ENCODE data around the gene SNRNP40. TPM values are rescaled to one million over a fixed set of nuclear protein-coding genes. Genes with fewer than 3 reads are reported as not detected.
"Not testable (repeated sequence)": the region's sequence is repeated elsewhere in the genome, so short reads cannot be mapped to it uniquely, and the experiment has no call there.

The SNRNP40 gene
- polyA plus RNA-seq, 3 donors: 66.5 to 75.3 (median 74.3) TPM

- DNase-seq (ENCODE audit: extremely low read depth in 1 of 11, low read depth in 9 of 11, low spot score in 4 of 11): no peak
Observed at GRCh38 chr1:31300193-31300592, 3.6 kb upstream of the SNRNP40 start.

- DNase-seq (ENCODE audit: extremely low read depth in 1 of 11, low read depth in 9 of 11, low spot score in 4 of 11): no peak
Observed at GRCh38 chr1:31299365-31299764, 2.8 kb upstream of the SNRNP40 start.

- peak in 9 of 11 donors; percentile 7 to 20 (median 15) for DNase-seq (ENCODE audit: extremely low read depth in 1 of 11, low read depth in 9 of 11, low spot score in 4 of 11)
Observed at GRCh38 chr1:31297277-31298247, 974 bp upstream of the SNRNP40 start.

- no peak for DNase-seq (ENCODE audit: extremely low read depth in 1 of 11, low read depth in 9 of 11, low spot score in 4 of 11)
Observed at GRCh38 chr1:31295874-31296485, 608 bp downstream of the SNRNP40 start.

- DNase-seq (ENCODE audit: extremely low read depth in 1 of 11, low read depth in 9 of 11, low spot score in 4 of 11): no peak
Observed at GRCh38 chr1:31289021-31289420, 7.6 kb downstream of the SNRNP40 start.

GRCh38 chr1:31287791-31288190 is 8.8 kb downstream of the SNRNP40 start:
- not testable (repeated sequence) for DNase-seq (ENCODE audit: extremely low read depth in 1 of 11, low read depth in 9 of 11, low spot score in 4 of 11)

- DNase-seq (ENCODE audit: extremely low read depth in 1 of 11, low read depth in 9 of 11, low spot score in 4 of 11): not testable (repeated sequence)
Observed at GRCh38 chr1:31282426-31282825, 14.2 kb downstream of the SNRNP40 start.

- DNase-seq (ENCODE audit: extremely low read depth in 1 of 11, low read depth in 9 of 11, low spot score in 4 of 11): no peak
Observed at GRCh38 chr1:31273619-31274018, 23.0 kb downstream of the SNRNP40 start.

- DNase-seq (ENCODE audit: extremely low read depth in 1 of 11, low read depth in 9 of 11, low spot score in 4 of 11): no peak
Observed at GRCh38 chr1:31272369-31272768, 24.2 kb downstream of the SNRNP40 start.

GRCh38 chr1:31266547-31266946 is 30.0 kb downstream of the SNRNP40 start:
- no peak for DNase-seq (ENCODE audit: extremely low read depth in 1 of 11, low read depth in 9 of 11, low spot score in 4 of 11)

- DNase-seq (ENCODE audit: extremely low read depth in 1 of 11, low read depth in 9 of 11, low spot score in 4 of 11): no peak
Observed at GRCh38 chr1:31264790-31265386, 31.7 kb downstream of the SNRNP40 start.

GRCh38 chr1:31263408-31263807 is 33.2 kb downstream of the SNRNP40 start:
- no peak for DNase-seq (ENCODE audit: extremely low read depth in 1 of 11, low read depth in 9 of 11, low spot score in 4 of 11)

- not testable (repeated sequence) for DNase-seq (ENCODE audit: extremely low read depth in 1 of 11, low read depth in 9 of 11, low spot score in 4 of 11)
Observed at GRCh38 chr1:31262393-31262792, 34.2 kb downstream of the SNRNP40 start.

- DNase-seq (ENCODE audit: extremely low read depth in 1 of 11, low read depth in 9 of 11, low spot score in 4 of 11): no peak
Observed at GRCh38 chr1:31261916-31262315, 34.7 kb downstream of the SNRNP40 start.

- DNase-seq (ENCODE audit: extremely low read depth in 1 of 11, low read depth in 9 of 11, low spot score in 4 of 11): no peak
Observed at GRCh38 chr1:31259746-31260145, 36.8 kb downstream of the SNRNP40 start.

GRCh38 chr1:31258581-31258980 is 38.0 kb downstream of the SNRNP40 start:
- no peak for DNase-seq (ENCODE audit: extremely low read depth in 1 of 11, low read depth in 9 of 11, low spot score in 4 of 11)

- DNase-seq (ENCODE audit: extremely low read depth in 1 of 11, low read depth in 9 of 11, low spot score in 4 of 11): no peak
Observed at GRCh38 chr1:31257213-31257612, 39.4 kb downstream of the SNRNP40 start.

- DNase-seq (ENCODE audit: extremely low read depth in 1 of 11, low read depth in 9 of 11, low spot score in 4 of 11): no peak
Observed at GRCh38 chr1:31249854-31250253, 46.7 kb downstream of the SNRNP40 start.

- DNase-seq (ENCODE audit: extremely low read depth in 1 of 11, low read depth in 9 of 11, low spot score in 4 of 11): no peak
Observed at GRCh38 chr1:31248276-31248675, 48.3 kb downstream of the SNRNP40 start.

- no peak for DNase-seq (ENCODE audit: extremely low read depth in 1 of 11, low read depth in 9 of 11, low spot score in 4 of 11)
Observed at GRCh38 chr1:31244326-31244725, 52.3 kb downstream of the SNRNP40 start.
